Measurements from ENCODE around the gene FZD7. TPM values are rescaled to one million over a fixed set of nuclear protein-coding genes. Genes with fewer than 3 reads are reported as not detected.

Gene FZD7
- total RNA-seq, 1 experiment from 2014 or later, result 41.4 TPM

DNA sequence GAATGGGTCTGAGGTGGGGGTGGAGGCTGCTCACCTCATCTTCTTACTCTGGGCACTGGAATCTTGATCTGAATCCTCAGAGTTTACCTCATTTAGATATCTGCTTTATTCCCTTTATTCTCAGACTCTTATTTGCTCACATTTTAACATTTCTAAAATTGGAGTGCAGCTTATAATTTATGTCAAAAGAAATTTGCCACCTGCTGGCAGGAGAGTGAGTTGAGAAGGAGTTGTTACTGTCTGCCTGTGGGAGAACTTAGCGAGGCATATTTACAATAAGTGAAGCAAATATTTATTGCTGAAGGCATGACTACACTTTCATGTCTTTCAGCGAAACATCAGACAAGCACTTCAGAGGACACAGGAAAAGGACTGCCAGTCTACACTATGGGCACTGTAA is 23.0 kb downstream of the FZD7 start:
- H3K4me1 ChIP-seq, result peaks cover 21% of the 10 kb centered on the region
- Mint-ChIP-seq H3K4me1 (ENCODE audit: low read depth, unreplicated experiment) (peaks cover 7% of the 10 kb centered on the region), H3K4me3 (ENCODE audit: unreplicated experiment) (no peak overlapping the region), H3K9me3 (ENCODE audit: unreplicated experiment) (no peaks in the 10 kb centered on the region), H3K27me3 (ENCODE audit: insufficient read depth, unreplicated experiment) (no peaks in the 10 kb centered on the region), H3K36me3 (ENCODE audit: insufficient read depth, unreplicated experiment) (no peaks in the 10 kb centered on the region), H3K27ac (ENCODE audit: unreplicated experiment) (no peak overlapping the region)
- no peaks in the 10 kb centered on the region for H3K27me3 ChIP-seq (replicated peaks; ENCODE audit: control insufficient read depth, insufficient read depth, low read length)
- ChIA-PET POLR2A (no interaction called here), CTCF (interaction anchor here (0.6 to 1.2 kb wide), 5 partner anchors 18 to 196 kb away, joined by 3 to 6 read pairs (median 5); partner anchors contain the start of gene FZD7)
- BruUV-seq (replicated peaks), result no TSS peak
- intact Hi-C loops (cut with micrococcal nuclease; ENCODE audit: unreplicated experiment), result loop anchor here (1.0 kb wide), 2 partner anchors 196 to 260 kb away; no protein-coding TSS in a partner anchor
- no peak overlapping the region for H3K4me3 ChIP-seq (ENCODE audit: low read depth, low read length)
- no peak for DNase-seq
- no peaks in the 10 kb centered on the region for H3K36me3 ChIP-seq (ENCODE audit: control insufficient read depth, insufficient read depth, low read length)
- TF ChIP-seq, protein P1, sequence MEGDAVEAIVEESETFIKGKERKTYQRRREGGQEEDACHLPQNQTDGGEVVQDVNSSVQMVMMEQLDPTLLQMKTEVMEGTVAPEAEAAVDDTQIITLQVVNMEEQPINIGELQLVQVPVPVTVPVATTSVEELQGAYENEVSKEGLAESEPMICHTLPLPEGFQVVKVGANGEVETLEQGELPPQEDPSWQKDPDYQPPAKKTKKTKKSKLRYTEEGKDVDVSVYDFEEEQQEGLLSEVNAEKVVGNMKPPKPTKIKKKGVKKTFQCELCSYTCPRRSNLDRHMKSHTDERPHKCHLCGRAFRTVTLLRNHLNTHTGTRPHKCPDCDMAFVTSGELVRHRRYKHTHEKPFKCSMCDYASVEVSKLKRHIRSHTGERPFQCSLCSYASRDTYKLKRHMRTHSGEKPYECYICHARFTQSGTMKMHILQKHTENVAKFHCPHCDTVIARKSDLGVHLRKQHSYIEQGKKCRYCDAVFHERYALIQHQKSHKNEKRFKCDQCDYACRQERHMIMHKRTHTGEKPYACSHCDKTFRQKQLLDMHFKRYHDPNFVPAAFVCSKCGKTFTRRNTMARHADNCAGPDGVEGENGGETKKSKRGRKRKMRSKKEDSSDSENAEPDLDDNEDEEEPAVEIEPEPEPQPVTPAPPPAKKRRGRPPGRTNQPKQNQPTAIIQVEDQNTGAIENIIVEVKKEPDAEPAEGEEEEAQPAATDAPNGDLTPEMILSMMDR (IDR thresholded peaks at IDR 0.05; ENCODE audit: insufficient read depth in 1 of 2, low read depth in 1 of 2, low read length in 1 of 2, severe bottlenecking in 1 of 2, unreplicated experiment in 1 of 2), result peak; percentile 44 to 52
- no peaks in the 10 kb centered on the region for H3K9me3 ChIP-seq

DNA sequence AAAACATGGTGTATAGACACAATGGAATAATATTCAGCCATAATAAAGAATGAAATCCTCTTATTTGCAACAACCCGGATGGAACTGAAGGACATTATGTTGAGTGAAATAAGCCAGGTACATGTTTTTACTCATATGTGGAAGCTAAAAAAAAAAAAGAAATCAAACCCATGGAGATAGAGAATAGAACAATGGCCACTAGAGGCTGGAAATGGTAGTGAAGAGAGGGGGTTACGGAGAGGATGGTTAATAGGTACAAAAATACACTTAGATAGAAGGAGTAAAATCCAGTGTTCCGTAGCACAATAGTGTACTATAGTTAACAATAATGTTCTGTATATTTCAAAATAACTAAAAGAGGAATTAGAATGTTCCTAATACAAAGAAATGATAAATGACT is 26.6 kb downstream of the FZD7 start:
- CTCF ChIA-PET, result interaction anchor here (0.6 to 1.0 kb wide), 4 partner anchors 36 to 194 kb away, joined by 3 to 4 read pairs (median 3); no protein-coding TSS in a partner anchor
- no peak for DNase-seq
- no peak overlapping the region for H3K4me3 Mint-ChIP-seq (ENCODE audit: unreplicated experiment)
- Histone ChIP-seq H3K9me3 (no peaks in the 10 kb centered on the region), H3K4me3 (ENCODE audit: low read depth, low read length) (no peak overlapping the region), H3K36me3 (ENCODE audit: control insufficient read depth, insufficient read depth, low read length) (no peaks in the 10 kb centered on the region), H3K27me3 (replicated peaks; ENCODE audit: control insufficient read depth, insufficient read depth, low read length) (no peaks in the 10 kb centered on the region), H3K4me1 (no peaks in the 10 kb centered on the region)
- H3K36me3 Mint-ChIP-seq (ENCODE audit: insufficient read depth, unreplicated experiment), result no peaks in the 10 kb centered on the region
- TF ChIP-seq, protein P1 (IDR thresholded peaks at IDR 0.05; ENCODE audit: insufficient read depth in 1 of 2, low read depth in 1 of 2, low read length in 1 of 2, severe bottlenecking in 1 of 2, unreplicated experiment in 1 of 2), result peak; percentile 39 to 43
- no peak overlapping the region for H3K27ac Mint-ChIP-seq (ENCODE audit: unreplicated experiment)
- POLR2A ChIA-PET, result interaction anchor here (0.6 kb wide), 1 partner anchor 21 kb away, joined by 3 read pairs; no protein-coding TSS in a partner anchor
- H3K27me3 Mint-ChIP-seq (ENCODE audit: insufficient read depth, unreplicated experiment), result no peaks in the 10 kb centered on the region
- no peaks in the 10 kb centered on the region for H3K4me1 Mint-ChIP-seq (ENCODE audit: low read depth, unreplicated experiment)
- intact Hi-C loops (cut with micrococcal nuclease; ENCODE audit: unreplicated experiment), result no loop called here
- BruUV-seq (replicated peaks), result no TSS peak
- no peaks in the 10 kb centered on the region for H3K9me3 Mint-ChIP-seq (ENCODE audit: unreplicated experiment)

DNA sequence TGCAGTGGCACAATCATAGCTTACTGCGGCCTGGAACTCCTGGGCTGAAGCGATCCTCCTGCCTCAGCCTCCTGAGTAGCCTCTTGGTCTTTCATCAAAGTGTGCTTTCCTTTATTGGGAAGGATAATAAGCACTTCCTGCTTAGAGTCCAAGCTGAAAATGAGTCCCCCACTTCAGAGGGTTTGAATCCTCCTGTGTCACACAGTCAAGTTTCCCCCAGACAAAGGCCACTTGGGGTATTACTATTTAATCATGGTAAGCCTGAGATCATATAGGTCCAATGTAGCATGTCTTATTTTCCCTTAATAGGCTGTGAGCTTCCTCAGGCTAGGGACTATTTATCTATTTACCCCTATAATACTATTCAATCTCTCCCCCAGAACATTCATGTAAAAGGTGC is 28.0 kb downstream of the FZD7 start:
- no TSS peak for BruUV-seq (replicated peaks)
- Histone ChIP-seq H3K4me3 (ENCODE audit: low read depth, low read length) (no peak overlapping the region), H3K36me3 (ENCODE audit: control insufficient read depth, insufficient read depth, low read length) (no peaks in the 10 kb centered on the region), H3K4me1 (no peaks in the 10 kb centered on the region), H3K27me3 (replicated peaks; ENCODE audit: control insufficient read depth, insufficient read depth, low read length) (no peaks in the 10 kb centered on the region), H3K9me3 (no peaks in the 10 kb centered on the region)
- Mint-ChIP-seq H3K36me3 (ENCODE audit: insufficient read depth, unreplicated experiment) (no peaks in the 10 kb centered on the region), H3K4me1 (ENCODE audit: low read depth, unreplicated experiment) (no peaks in the 10 kb centered on the region), H3K9me3 (ENCODE audit: unreplicated experiment) (no peaks in the 10 kb centered on the region), H3K4me3 (ENCODE audit: unreplicated experiment) (no peak overlapping the region), H3K27ac (ENCODE audit: unreplicated experiment) (no peak overlapping the region), H3K27me3 (ENCODE audit: insufficient read depth, unreplicated experiment) (no peaks in the 10 kb centered on the region)
- intact Hi-C loops (cut with micrococcal nuclease; ENCODE audit: unreplicated experiment), result no loop called here
- no peak for DNase-seq
- CTCF ChIA-PET, result interaction anchor here (0.7 kb wide), 1 partner anchor 168 kb away, joined by 3 read pairs; no protein-coding TSS in a partner anchor
- POLR2A ChIA-PET, result no interaction called here
- TF ChIP-seq, protein P1 (IDR thresholded peaks at IDR 0.05; ENCODE audit: insufficient read depth in 1 of 2, low read depth in 1 of 2, low read length in 1 of 2, severe bottlenecking in 1 of 2, unreplicated experiment in 1 of 2), result no peak

Measured in Caco-2 (cell line).